Measurements from ENCODE around the gene FARSB. TPM values are rescaled to one million over a fixed set of nuclear protein-coding genes. Genes with fewer than 3 reads are reported as not detected.

FARSB gene
- total RNA-seq, 1 donor from 2014 or later = 25.0 TPM

- Histone ChIP-seq H3F3A (ENCODE audit: low read depth) (peaks cover 6% of the 10 kb centered on the region), H2AFZ (replicated peaks) (no peak overlapping the region), H4K20me1 (ENCODE audit: low read depth) (no peaks in the 10 kb centered on the region), H3K36me3 (no peaks in the 10 kb centered on the region), H3K4me2 (no peak overlapping the region), H3K79me2 (ENCODE audit: low read depth) (no peaks in the 10 kb centered on the region), H3K4me3 (no peak overlapping the region), H3K4me1 (peaks cover 5% of the 10 kb centered on the region), H3K27me3 (peaks cover 59% of the 10 kb centered on the region), H3K9me3 (ENCODE audit: low read depth) (no peaks in the 10 kb centered on the region), H3K27ac (no peak overlapping the region), H3K9ac (no peak overlapping the region)
- Mint-ChIP-seq H3K27ac (no peak overlapping the region), H3K36me3 (no peaks in the 10 kb centered on the region), H3K4me1 (peaks cover 17% of the 10 kb centered on the region), H3K27me3 (ENCODE audit: insufficient read depth, low read depth) (peaks cover 20% of the 10 kb centered on the region), H3K4me3 (no peak overlapping the region), H3K9me3 (no peaks in the 10 kb centered on the region)
- TF ChIP-seq EZH2 (IDR thresholded peaks at IDR 0.05) = no peak
- no peak for TF ChIP-seq CTCF (IDR thresholded peaks at IDR 0.05)
- no peak for TF ChIP-seq EZH2phosphoT487 (IDR thresholded peaks at IDR 0.05)
- no peak for DNase-seq (ENCODE audit: low spot score)
Observed at GRCh38 chr2:222669353-222669752, 13.5 kb upstream of the FARSB start.

GRCh38 chr2:222668494-222669154, 12.7 kb upstream of the FARSB start:
- Mint-ChIP-seq H3K4me1 (peaks cover 17% of the 10 kb centered on the region), H3K4me3 (no peak overlapping the region), H3K36me3 (no peaks in the 10 kb centered on the region), H3K27me3 (ENCODE audit: insufficient read depth, low read depth) (peaks cover 19% of the 10 kb centered on the region), H3K27ac (no peak overlapping the region), H3K9me3 (no peaks in the 10 kb centered on the region)
- Histone ChIP-seq H3K9ac (no peak overlapping the region), H3K79me2 (ENCODE audit: low read depth) (no peaks in the 10 kb centered on the region), H2AFZ (replicated peaks) (no peak overlapping the region), H3K4me3 (no peak overlapping the region), H3K27me3 (peaks cover 55% of the 10 kb centered on the region), H3K4me1 (peaks cover 5% of the 10 kb centered on the region), H3K9me3 (ENCODE audit: low read depth) (no peaks in the 10 kb centered on the region), H3F3A (ENCODE audit: low read depth) (peaks cover 6% of the 10 kb centered on the region), H4K20me1 (ENCODE audit: low read depth) (no peaks in the 10 kb centered on the region), H3K27ac (no peak overlapping the region), H3K36me3 (no peaks in the 10 kb centered on the region), H3K4me2 (no peak overlapping the region)
- no peak for DNase-seq (ENCODE audit: low spot score)
- TF ChIP-seq EZH2 (IDR thresholded peaks at IDR 0.05) (no peak), EZH2phosphoT487 (IDR thresholded peaks at IDR 0.05) (no peak), CTCF (IDR thresholded peaks at IDR 0.05) (no peak)

GRCh38 chr2:222663479-222663878, 7.6 kb upstream of the FARSB start:
- H3F3A ChIP-seq (ENCODE audit: low read depth) = no peaks in the 10 kb centered on the region
- Mint-ChIP-seq H3K27ac (no peak overlapping the region), H3K4me1 (peaks cover 8% of the 10 kb centered on the region), H3K27me3 (ENCODE audit: insufficient read depth, low read depth) (no peaks in the 10 kb centered on the region), H3K36me3 (no peaks in the 10 kb centered on the region), H3K4me3 (no peak overlapping the region), H3K9me3 (no peaks in the 10 kb centered on the region)
- H3K4me3 ChIP-seq = no peak overlapping the region
- no peaks in the 10 kb centered on the region for H3K36me3 ChIP-seq
- H3K4me1 ChIP-seq = no peaks in the 10 kb centered on the region
- peaks cover 4% of the 10 kb centered on the region for H3K27me3 ChIP-seq
- H4K20me1 ChIP-seq (ENCODE audit: low read depth) = no peaks in the 10 kb centered on the region
- no peak overlapping the region for H3K9ac ChIP-seq
- no peak overlapping the region for H2AFZ ChIP-seq (replicated peaks)
- TF ChIP-seq EZH2phosphoT487 (IDR thresholded peaks at IDR 0.05) (no peak), EZH2 (IDR thresholded peaks at IDR 0.05) (no peak), CTCF (IDR thresholded peaks at IDR 0.05) (no peak)
- H3K9me3 ChIP-seq (ENCODE audit: low read depth) = no peaks in the 10 kb centered on the region
- H3K79me2 ChIP-seq (ENCODE audit: low read depth) = no peaks in the 10 kb centered on the region
- no peak overlapping the region for H3K27ac ChIP-seq
- H3K4me2 ChIP-seq = no peak overlapping the region
- no peak for DNase-seq (ENCODE audit: low spot score)

All from neural progenitor cell (in vitro differentiated cells).